GM21390 (cell line): ENCODE measurements around the gene MRPL28.

Experiments used
- ATAC-seq: cut with Tn5 transposase; IDR thresholded peaks from one replicate; pipeline ENCODE4 v1.9.1; 2021; ENCODE audit not compliant: unreplicated experiment

Gene MRPL28

GRCh38 chr16:318628-319027 is 51.7 kb downstream of the MRPL28 start:
- no peak for ATAC-seq

GRCh38 chr16:317583-317982 is 52.8 kb downstream of the MRPL28 start:
- ATAC-seq, result no peak
